Ishikawa (cell line): Measurements from ENCODE around the gene SERPINA10.

Experiments
- CEBPB ChIP-seq: IDR thresholded peaks from 2 replicates; pipeline ENCODE4 v1.6.1; 2012
- CREB1 ChIP-seq: IDR thresholded peaks from 2 replicates; pipeline ENCODE4 v1.6.1; 2012; ENCODE audit warnings: low read depth
- EGR1 ChIP-seq: IDR thresholded peaks from 2 replicates; pipeline ENCODE4 v1.6.1; 2012
- EP300 ChIP-seq: IDR thresholded peaks from 2 replicates; pipeline ENCODE4 v1.6.1; 2012; ENCODE audit warnings: borderline replicate concordance
- FOXM1 ChIP-seq: IDR thresholded peaks from 2 replicates; pipeline ENCODE4 v1.6.1; 2012; ENCODE audit warnings: low read depth, borderline replicate concordance
- NFIC ChIP-seq: IDR thresholded peaks from 2 replicates; pipeline ENCODE4 v1.6.1; 2012
- RAD21 ChIP-seq: IDR thresholded peaks from 2 replicates; pipeline ENCODE4 v1.6.1; 2012; ENCODE audit warnings: low read depth
- TAF1 ChIP-seq: IDR thresholded peaks from 2 replicates; pipeline ENCODE4 v1.6.1; 2012; ENCODE audit warnings: low read depth, mild to moderate bottlenecking
- TCF12 ChIP-seq: IDR thresholded peaks from 2 replicates; pipeline ENCODE4 v1.6.1; 2012; ENCODE audit warnings: low read depth
- TEAD4 ChIP-seq: IDR thresholded peaks from 2 replicates; pipeline ENCODE4 v1.6.1; 2012
- YY1 ChIP-seq: IDR thresholded peaks from 2 replicates; pipeline ENCODE4 v1.6.1; 2012; ENCODE audit warnings: low read depth
- ZBTB7A ChIP-seq: IDR thresholded peaks from 2 replicates; pipeline ENCODE4 v1.6.1; 2012; ENCODE audit warnings: low read depth
- TF ChIP-seq, protein P1 (sequence below): IDR thresholded peaks from 2 replicates; pipeline ENCODE4 v1.6.1; 2012
- TF ChIP-seq, protein P2 (sequence below): IDR thresholded peaks from 2 replicates; pipeline ENCODE4 v1.6.1; 2012; ENCODE audit warnings: low read depth, mild to moderate bottlenecking
- TF ChIP-seq, protein P3 (sequence below): IDR thresholded peaks from 2 replicates; pipeline ENCODE4 v1.6.1; 2012

SERPINA10 gene

DNA sequence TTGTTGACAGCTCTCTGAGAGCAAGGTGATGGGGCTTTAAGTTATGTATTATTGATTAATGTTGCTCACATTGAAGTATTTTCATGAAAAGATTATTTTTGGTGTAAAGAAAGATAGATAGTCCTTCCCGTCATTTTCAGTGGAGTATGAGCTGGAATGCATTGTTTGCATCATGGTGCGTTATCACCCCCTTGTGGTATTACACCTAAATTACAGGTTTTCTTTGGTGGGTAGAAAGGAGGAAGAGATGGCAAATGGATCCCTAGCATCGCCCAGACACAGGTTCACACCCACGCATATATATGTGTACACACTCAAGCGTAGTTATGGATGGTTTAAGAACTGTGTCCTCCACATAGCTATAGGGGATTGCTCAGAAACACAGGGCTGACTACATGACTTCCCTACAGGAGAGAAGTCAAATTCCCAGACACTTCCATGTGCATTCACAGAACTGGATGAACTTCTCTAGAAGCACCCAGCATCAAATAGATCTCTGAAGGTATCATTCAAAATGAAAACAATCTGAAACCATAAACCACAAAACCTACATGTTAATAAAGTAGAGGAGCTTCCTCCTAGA lies 14.4 kb upstream of the SERPINA10 start:
- TF ChIP-seq RAD21 (peak; percentile 54), EP300 (no peak)

DNA sequence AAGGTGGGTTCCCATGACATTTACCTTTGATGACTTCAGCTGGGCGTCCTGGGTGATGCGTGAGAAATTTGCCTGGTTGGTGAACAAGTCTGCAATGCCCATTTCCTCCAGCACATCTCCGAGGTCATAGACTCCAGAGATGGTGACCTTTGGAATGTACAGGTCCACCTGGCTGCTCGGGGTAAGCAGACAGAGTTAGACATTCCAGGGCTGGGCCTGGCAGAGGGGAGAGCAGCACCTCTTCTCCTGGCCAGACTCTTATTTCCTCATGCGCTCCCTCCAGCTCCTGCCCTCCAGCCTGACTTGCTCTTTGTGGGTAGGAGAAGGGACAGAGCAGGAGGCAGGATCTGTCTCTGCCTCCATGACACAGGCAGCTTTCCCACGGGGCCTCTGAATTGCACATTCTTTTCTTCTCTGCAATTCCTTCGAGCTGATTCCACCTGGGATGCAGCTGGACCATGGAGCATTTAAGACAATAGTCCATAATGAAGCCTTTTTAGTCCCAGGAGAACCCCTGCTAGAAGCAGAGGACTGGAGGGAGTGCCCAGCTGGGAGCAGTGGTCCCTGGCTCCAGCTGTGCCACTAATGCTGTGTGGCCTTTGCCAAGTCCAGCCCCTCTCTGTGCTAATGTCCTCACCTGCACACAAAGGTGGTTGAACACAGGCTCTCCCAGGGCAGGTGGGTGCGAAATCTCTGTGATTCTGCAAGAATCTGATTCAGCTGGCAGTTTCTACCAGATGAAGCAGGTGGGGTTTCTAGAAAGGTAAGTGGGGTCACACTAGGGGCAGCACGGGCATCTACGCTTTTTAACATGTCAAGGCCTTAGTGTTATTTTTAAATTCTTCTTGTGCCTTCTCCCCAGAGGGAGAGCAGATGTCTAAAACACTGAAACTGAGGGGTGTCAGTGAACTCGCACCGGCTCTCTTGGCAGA lies 13.2 kb upstream of the SERPINA10 start:
- TF ChIP-seq, protein P1, sequence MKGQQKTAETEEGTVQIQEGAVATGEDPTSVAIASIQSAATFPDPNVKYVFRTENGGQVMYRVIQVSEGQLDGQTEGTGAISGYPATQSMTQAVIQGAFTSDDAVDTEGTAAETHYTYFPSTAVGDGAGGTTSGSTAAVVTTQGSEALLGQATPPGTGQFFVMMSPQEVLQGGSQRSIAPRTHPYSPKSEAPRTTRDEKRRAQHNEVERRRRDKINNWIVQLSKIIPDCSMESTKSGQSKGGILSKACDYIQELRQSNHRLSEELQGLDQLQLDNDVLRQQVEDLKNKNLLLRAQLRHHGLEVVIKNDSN = no peak
- no peak for TF ChIP-seq RAD21
- no peak for TF ChIP-seq FOXM1
- TF ChIP-seq, protein P2, sequence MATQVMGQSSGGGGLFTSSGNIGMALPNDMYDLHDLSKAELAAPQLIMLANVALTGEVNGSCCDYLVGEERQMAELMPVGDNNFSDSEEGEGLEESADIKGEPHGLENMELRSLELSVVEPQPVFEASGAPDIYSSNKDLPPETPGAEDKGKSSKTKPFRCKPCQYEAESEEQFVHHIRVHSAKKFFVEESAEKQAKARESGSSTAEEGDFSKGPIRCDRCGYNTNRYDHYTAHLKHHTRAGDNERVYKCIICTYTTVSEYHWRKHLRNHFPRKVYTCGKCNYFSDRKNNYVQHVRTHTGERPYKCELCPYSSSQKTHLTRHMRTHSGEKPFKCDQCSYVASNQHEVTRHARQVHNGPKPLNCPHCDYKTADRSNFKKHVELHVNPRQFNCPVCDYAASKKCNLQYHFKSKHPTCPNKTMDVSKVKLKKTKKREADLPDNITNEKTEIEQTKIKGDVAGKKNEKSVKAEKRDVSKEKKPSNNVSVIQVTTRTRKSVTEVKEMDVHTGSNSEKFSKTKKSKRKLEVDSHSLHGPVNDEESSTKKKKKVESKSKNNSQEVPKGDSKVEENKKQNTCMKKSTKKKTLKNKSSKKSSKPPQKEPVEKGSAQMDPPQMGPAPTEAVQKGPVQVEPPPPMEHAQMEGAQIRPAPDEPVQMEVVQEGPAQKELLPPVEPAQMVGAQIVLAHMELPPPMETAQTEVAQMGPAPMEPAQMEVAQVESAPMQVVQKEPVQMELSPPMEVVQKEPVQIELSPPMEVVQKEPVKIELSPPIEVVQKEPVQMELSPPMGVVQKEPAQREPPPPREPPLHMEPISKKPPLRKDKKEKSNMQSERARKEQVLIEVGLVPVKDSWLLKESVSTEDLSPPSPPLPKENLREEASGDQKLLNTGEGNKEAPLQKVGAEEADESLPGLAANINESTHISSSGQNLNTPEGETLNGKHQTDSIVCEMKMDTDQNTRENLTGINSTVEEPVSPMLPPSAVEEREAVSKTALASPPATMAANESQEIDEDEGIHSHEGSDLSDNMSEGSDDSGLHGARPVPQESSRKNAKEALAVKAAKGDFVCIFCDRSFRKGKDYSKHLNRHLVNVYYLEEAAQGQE = no peak
- no peak for TF ChIP-seq TEAD4
- TF ChIP-seq NFIC = no peak
- TF ChIP-seq CEBPB = no peak
- no peak for TF ChIP-seq EP300

DNA sequence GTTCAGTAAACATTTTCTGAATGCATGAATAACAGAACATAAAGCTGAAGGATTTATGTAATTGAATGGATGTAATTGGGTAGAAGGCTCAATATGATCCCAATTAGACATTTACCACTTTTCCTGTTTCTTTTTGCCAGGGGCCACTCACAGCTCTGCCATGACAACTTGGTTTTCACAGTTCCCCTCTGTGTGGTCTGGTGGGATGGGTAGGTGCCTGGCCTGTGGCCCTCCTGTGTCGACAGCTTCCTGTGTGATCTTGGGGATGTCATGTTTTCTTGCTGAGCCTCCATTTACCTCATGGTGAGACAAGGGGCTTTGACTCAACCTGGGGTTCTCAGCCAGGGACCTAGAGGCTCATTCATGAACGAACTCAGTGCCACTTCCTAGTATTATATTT lies 12.6 kb upstream of the SERPINA10 start:
- TF ChIP-seq TCF12 = no peak
- no peak for TF ChIP-seq TAF1
- TF ChIP-seq, protein P1 = no peak
- TF ChIP-seq NFIC = no peak
- no peak for TF ChIP-seq CREB1
- TF ChIP-seq CEBPB = no peak
- no peak for TF ChIP-seq EP300
- TF ChIP-seq EGR1 = no peak
- no peak for TF ChIP-seq ZBTB7A
- TF ChIP-seq, protein P2 = no peak
- TF ChIP-seq, protein P3, sequence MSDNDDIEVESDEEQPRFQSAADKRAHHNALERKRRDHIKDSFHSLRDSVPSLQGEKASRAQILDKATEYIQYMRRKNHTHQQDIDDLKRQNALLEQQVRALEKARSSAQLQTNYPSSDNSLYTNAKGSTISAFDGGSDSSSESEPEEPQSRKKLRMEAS = no peak
- no peak for TF ChIP-seq YY1
- no peak for TF ChIP-seq TEAD4
- no peak for TF ChIP-seq RAD21
- no peak for TF ChIP-seq FOXM1

DNA sequence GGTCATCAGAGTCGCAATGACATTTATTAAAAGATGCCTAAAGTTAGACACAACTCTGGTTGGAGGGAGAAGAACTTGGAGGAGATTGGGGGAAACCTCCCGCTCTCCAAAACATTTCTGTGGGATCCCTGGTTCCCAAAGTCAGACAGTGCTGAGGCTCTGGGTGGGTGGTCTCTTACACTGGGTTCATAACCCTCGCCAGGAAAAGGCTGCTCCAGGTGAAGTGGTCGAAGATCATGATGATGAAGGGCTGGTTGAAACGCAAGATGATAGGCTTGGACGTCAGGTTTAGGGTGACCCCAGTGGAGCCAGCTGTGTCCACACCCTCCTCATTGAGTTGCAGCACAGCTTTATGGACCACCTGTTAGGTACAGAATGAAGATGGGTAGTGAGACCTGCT lies 11.2 kb upstream of the SERPINA10 start:
- TF ChIP-seq RAD21 (no peak), TCF12 (no peak), CEBPB (no peak), ZBTB7A (no peak), FOXM1 (no peak), TEAD4 (no peak), YY1 (no peak), NFIC (no peak), EP300 (no peak), TAF1 (no peak), CREB1 (no peak), EGR1 (no peak)
- TF ChIP-seq, protein P3 = no peak
- TF ChIP-seq, protein P1 = no peak
- TF ChIP-seq, protein P2 = no peak
